ENCODE measurements around the gene CFAP90. TPM values are rescaled to one million over a fixed set of nuclear protein-coding genes. Genes with fewer than 3 reads are reported as not detected.

The CFAP90 gene
- polyA plus RNA-seq, 1 experiment: 0.10 TPM

- Histone ChIP-seq H3K9me3 (ENCODE audit: control insufficient read depth, insufficient read depth, low read length) (no peaks in the 10 kb centered on the region), H3K27ac (ENCODE audit: low read depth, low read length) (no peak overlapping the region), H3K27me3 (ENCODE audit: control insufficient read depth, insufficient read depth, low read length) (no peaks in the 10 kb centered on the region), H3K4me3 (ENCODE audit: low read depth, low read length) (no peak overlapping the region)
- no peak for TF ChIP-seq CTCF (IDR thresholded peaks at IDR 0.05; ENCODE audit: low read depth, low read length)
- CTCF ChIA-PET: interaction anchor here (0.6 to 12.9 kb wide), 3 partner anchors 12 to 467 kb away, joined by 3 to 102 read pairs (median 3); no protein-coding TSS in a partner anchor
- DNase-seq (ENCODE audit: low read depth, low spot score): no peak
- POLR2A ChIA-PET: no interaction called here
Measured at GRCh38 chr5:7874639-7875038, 23.7 kb upstream of the CFAP90 start.

GRCh38 chr5:7873216-7873615, 22.3 kb upstream of the CFAP90 start:
- peaks cover 3% of the 10 kb centered on the region; the same call in 1 of the 2 replicates for H3K9me3 ChIP-seq (ENCODE audit: control insufficient read depth, insufficient read depth, low read length)
- TF ChIP-seq CTCF (IDR thresholded peaks at IDR 0.05; ENCODE audit: low read depth, low read length): no peak
- H3K27ac ChIP-seq (ENCODE audit: low read depth, low read length): no peak overlapping the region
- POLR2A ChIA-PET: no interaction called here
- H3K27me3 ChIP-seq (ENCODE audit: control insufficient read depth, insufficient read depth, low read length): no peaks in the 10 kb centered on the region
- CTCF ChIA-PET: interaction anchor here (12.9 kb wide), 1 partner anchor 14 kb away, joined by 102 read pairs; no protein-coding TSS in a partner anchor
- H3K4me3 ChIP-seq (ENCODE audit: low read depth, low read length): no peak overlapping the region
- no peak for DNase-seq (ENCODE audit: low read depth, low spot score)

- POLR2A ChIA-PET: no interaction called here
- no peaks in the 10 kb centered on the region for H3K27me3 ChIP-seq (ENCODE audit: control insufficient read depth, insufficient read depth, low read length)
- no peak for TF ChIP-seq CTCF (IDR thresholded peaks at IDR 0.05; ENCODE audit: low read depth, low read length)
- H3K4me3 ChIP-seq (ENCODE audit: low read depth, low read length): no peak overlapping the region
- H3K9me3 ChIP-seq (ENCODE audit: control insufficient read depth, insufficient read depth, low read length): peaks cover 3% of the 10 kb centered on the region; the same call in 1 of the 2 replicates
- CTCF ChIA-PET: interaction anchor here (12.9 kb wide), 1 partner anchor 14 kb away, joined by 102 read pairs; no protein-coding TSS in a partner anchor
- no peak overlapping the region for H3K27ac ChIP-seq (ENCODE audit: low read depth, low read length)
- DNase-seq (ENCODE audit: low read depth, low spot score): no peak
Measured at GRCh38 chr5:7872517-7873130, 21.7 kb upstream of the CFAP90 start.

- ChIA-PET CTCF (interaction anchor here (12.9 kb wide), 1 partner anchor 15 kb away, joined by 102 read pairs; no protein-coding TSS in a partner anchor), POLR2A (no interaction called here)
- H3K9me3 ChIP-seq (ENCODE audit: control insufficient read depth, insufficient read depth, low read length): peaks cover 3% of the 10 kb centered on the region; the same call in 1 of the 2 replicates
- no peak overlapping the region for H3K27ac ChIP-seq (ENCODE audit: low read depth, low read length)
- DNase-seq (ENCODE audit: low read depth, low spot score): no peak
- no peaks in the 10 kb centered on the region for H3K27me3 ChIP-seq (ENCODE audit: control insufficient read depth, insufficient read depth, low read length)
- no peak for TF ChIP-seq CTCF (IDR thresholded peaks at IDR 0.05; ENCODE audit: low read depth, low read length)
- H3K4me3 ChIP-seq (ENCODE audit: low read depth, low read length): no peak overlapping the region
Measured at GRCh38 chr5:7871653-7872052, 20.7 kb upstream of the CFAP90 start.

GRCh38 chr5:7869474-7870136, 18.7 kb upstream of the CFAP90 start:
- no peak for DNase-seq (ENCODE audit: low read depth, low spot score)
- CTCF ChIA-PET: interaction anchor here (1.0 to 12.9 kb wide), 4 partner anchors 9 to 53 kb away, joined by 3 to 102 read pairs (median 3); partner anchors contain the start of gene CFAP90
- TF ChIP-seq CTCF (IDR thresholded peaks at IDR 0.05; ENCODE audit: low read depth, low read length): no peak
- Histone ChIP-seq H3K9me3 (ENCODE audit: control insufficient read depth, insufficient read depth, low read length) (peaks cover 3% of the 10 kb centered on the region; the same call in 1 of the 2 replicates), H3K4me3 (ENCODE audit: low read depth, low read length) (peak overlapping the region; percentile 85), H3K27ac (ENCODE audit: low read depth, low read length) (no peak overlapping the region), H3K27me3 (ENCODE audit: control insufficient read depth, insufficient read depth, low read length) (no peaks in the 10 kb centered on the region)
- POLR2A ChIA-PET: interaction anchor here (1.0 kb wide), 2 partner anchors 17 to 19 kb away, joined by 3 to 5 read pairs; partner anchors contain the start of gene CFAP90

Measured in AG04450 (cell line).